ENCODE data around the gene RRAS2.

GRCh38 chr11:14331476-14332136, 27.4 kb downstream of the RRAS2 start:
- TF ChIP-seq HMG20B (CRISPR knock-in tag; IDR thresholded peaks at IDR 0.05) (no peak), SP1 (CRISPR knock-in tag; IDR thresholded peaks at IDR 0.05) (no peak), KAT8 (IDR thresholded peaks at IDR 0.05; ENCODE audit: low read depth) (no peak), ZBTB33 (CRISPR knock-in tag; IDR thresholded peaks at IDR 0.05) (peak; percentile 63), COPS2 (conservative IDR thresholded peaks at IDR 0.05) (no peak), EZH2 (IDR thresholded peaks at IDR 0.05; ENCODE audit: borderline replicate concordance, low read depth, low read length) (no peak), CBX3 (IDR thresholded peaks at IDR 0.05; ENCODE audit: borderline replicate concordance in 1 of 2, low read length in 2 of 2) (no peak), SRSF1 (IDR thresholded peaks at IDR 0.05; ENCODE audit: low read depth, low read length) (no peak), CTCF (IDR thresholded peaks at IDR 0.05 in 2 of 3, conservative IDR thresholded peaks at IDR 0.05 in 1 of 3; ENCODE audit: insufficient read depth in 2 of 3, low read depth in 1 of 3, low read length in 3 of 3) (no peak), MYBL2 (IDR thresholded peaks at IDR 0.05; ENCODE audit: low read depth) (no peak), MYBL2 (CRISPR knock-in tag; IDR thresholded peaks at IDR 0.05; ENCODE audit: borderline replicate concordance) (no peak), ZKSCAN3 (CRISPR knock-in tag; IDR thresholded peaks at IDR 0.05) (no peak), ZNF785 (CRISPR knock-in tag; IDR thresholded peaks at IDR 0.05) (no peak)
